SH-SY5Y (cell line): Measurements from ENCODE around the gene ABHD17B.

ENCODE experiments used
- GATA2 ChIP-seq: IDR thresholded peaks from 2 replicates; pipeline ENCODE4 v1.6.1; 2011; ENCODE audit warnings: mild to moderate bottlenecking, low read depth, low read length
- GATA3 ChIP-seq: IDR thresholded peaks from 2 replicates; pipeline ENCODE4 v1.6.1; 2011; ENCODE audit warnings: low read depth, mild to moderate bottlenecking, low read length, moderate library complexity

DNA sequence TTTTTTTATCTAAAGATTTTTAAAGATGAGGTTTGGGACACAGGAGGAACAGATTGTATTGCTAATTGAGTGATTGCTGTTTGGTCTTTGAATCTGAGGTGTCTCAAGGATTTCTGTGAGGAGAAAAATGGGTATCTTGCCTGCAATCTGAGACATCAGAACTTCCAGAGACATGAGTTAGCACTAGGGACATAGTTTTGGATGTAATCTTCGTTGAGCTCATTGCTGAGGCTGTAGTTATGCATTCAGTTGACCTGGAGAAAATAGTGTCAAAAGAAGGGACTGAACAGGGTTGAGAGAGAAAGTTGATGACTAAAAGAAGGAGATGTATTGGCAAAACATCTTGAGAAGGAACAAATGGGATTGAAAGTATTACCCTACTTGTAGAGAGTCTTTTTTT, 25.1 kb upstream of the ABHD17B start:
- no peak for TF ChIP-seq GATA3
- TF ChIP-seq GATA2, result no peak
